Gastrocnemius medialis (tissue), 4 donors: ENCODE results near the gene RBL2.

Source experiments
- POLR2A ChIP-seq, 2 donors: fragments of 450-650 bp; IDR thresholded peaks; one replicate each; pipeline ENCODE4 v1.6.1; 2017; ENCODE audit warnings: antibody characterized with exemption in 2 of 2, mild to moderate bottlenecking in 2 of 2, moderate library complexity in 2 of 2
- TF ChIP-seq, protein P1 (sequence below), 5 experiments: fragments of 450-650 bp in 3 of 5; fragments of 200-600 bp in 2 of 5; sonication (generic) in 2 of 5; IDR thresholded peaks in 4 of 5; conservative IDR thresholded peaks in 1 of 5; 1 replicate in 4 of 5; 2 replicates in 1 of 5; pipeline ENCODE4 v1.5.1; 2016 to 2019; ENCODE audit warnings: antibody characterized with exemption in 5 of 5, mild to moderate bottlenecking in 3 of 5, moderate library complexity in 3 of 5

GRCh38 chr16:53445534-53445933 is 11.3 kb downstream of the RBL2 start:
- TF ChIP-seq, protein P1, sequence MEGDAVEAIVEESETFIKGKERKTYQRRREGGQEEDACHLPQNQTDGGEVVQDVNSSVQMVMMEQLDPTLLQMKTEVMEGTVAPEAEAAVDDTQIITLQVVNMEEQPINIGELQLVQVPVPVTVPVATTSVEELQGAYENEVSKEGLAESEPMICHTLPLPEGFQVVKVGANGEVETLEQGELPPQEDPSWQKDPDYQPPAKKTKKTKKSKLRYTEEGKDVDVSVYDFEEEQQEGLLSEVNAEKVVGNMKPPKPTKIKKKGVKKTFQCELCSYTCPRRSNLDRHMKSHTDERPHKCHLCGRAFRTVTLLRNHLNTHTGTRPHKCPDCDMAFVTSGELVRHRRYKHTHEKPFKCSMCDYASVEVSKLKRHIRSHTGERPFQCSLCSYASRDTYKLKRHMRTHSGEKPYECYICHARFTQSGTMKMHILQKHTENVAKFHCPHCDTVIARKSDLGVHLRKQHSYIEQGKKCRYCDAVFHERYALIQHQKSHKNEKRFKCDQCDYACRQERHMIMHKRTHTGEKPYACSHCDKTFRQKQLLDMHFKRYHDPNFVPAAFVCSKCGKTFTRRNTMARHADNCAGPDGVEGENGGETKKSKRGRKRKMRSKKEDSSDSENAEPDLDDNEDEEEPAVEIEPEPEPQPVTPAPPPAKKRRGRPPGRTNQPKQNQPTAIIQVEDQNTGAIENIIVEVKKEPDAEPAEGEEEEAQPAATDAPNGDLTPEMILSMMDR (IDR thresholded peaks at IDR 0.05 in 4 of 5, conservative IDR thresholded peaks at IDR 0.05 in 1 of 5), result no peak
- TF ChIP-seq POLR2A (IDR thresholded peaks at IDR 0.05), result no peak
